Neural cell (in vitro differentiated cells): ENCODE results near the gene SOHLH1. TPM values are rescaled to one million over a fixed set of nuclear protein-coding genes. Genes with fewer than 3 reads are reported as not detected.

Source experiments
- H2AFZ ChIP-seq: fragments of 200-600, 300-800 bp; sonication (generic), shearing (Covaris generic); 2 replicates; pipeline ENCODE4 v1.6.0; 2014; ENCODE audit warnings: low read depth, mild to moderate bottlenecking, antibody characterized with exemption, low read length, moderate library complexity
- H3F3A ChIP-seq: fragments of 200-600 bp; shearing (Covaris generic); 2 replicates; pipeline ENCODE4 v1.6.1; 2016; ENCODE audit warnings: mild to moderate bottlenecking, moderate library complexity, mixed read lengths, antibody characterized with exemption, low read length; ENCODE audit not compliant: insufficient read depth, poor library complexity, severe bottlenecking
- H3K27ac ChIP-seq: fragments of 200-600, 300-800 bp; sonication (generic), shearing (Covaris generic); 2 replicates; pipeline ENCODE4 v1.5.1; 2014; ENCODE audit warnings: mild to moderate bottlenecking, low read length, moderate library complexity
- H3K27me3 ChIP-seq: fragments of 300-800, 200-600 bp; sonication (generic), shearing (Covaris generic); 2 replicates; pipeline ENCODE4 v1.6.0; 2014; ENCODE audit warnings: mild to moderate bottlenecking, low read depth, low read length, moderate library complexity; ENCODE audit not compliant: insufficient read depth
- H3K36me3 ChIP-seq: fragments of 300-800, 200-600 bp; sonication (generic), shearing (Covaris generic); 2 replicates; pipeline ENCODE4 v1.5.1; 2014; ENCODE audit warnings: mild to moderate bottlenecking, antibody characterized with exemption, low read length, moderate library complexity; ENCODE audit not compliant: insufficient read depth
- H3K4me2 ChIP-seq: fragments of 300-800, 200-600 bp; sonication (generic), shearing (Covaris generic); 2 replicates; pipeline ENCODE4 v1.6.0; 2014; ENCODE audit warnings: mild to moderate bottlenecking, low read length
- H3K4me3 ChIP-seq: fragments of 300-800, 200-600 bp; sonication (generic), shearing (Covaris generic); 2 replicates; pipeline ENCODE4 v1.5.1; 2014; ENCODE audit warnings: mild to moderate bottlenecking, low read length, moderate library complexity
- H3K79me2 ChIP-seq: fragments of 200-600 bp; shearing (Covaris generic); replicated peaks from 2 replicates; pipeline ENCODE4 v1.6.0; 2014; ENCODE audit warnings: mild to moderate bottlenecking, low read length, moderate library complexity; ENCODE audit not compliant: insufficient read depth
- H3K9ac ChIP-seq: fragments of 300-800, 200-600 bp; sonication (generic), shearing (Covaris generic); 2 replicates; pipeline ENCODE4 v1.6.1; 2016; ENCODE audit warnings: mild to moderate bottlenecking, low read length, mixed read lengths
- H3K9me2 ChIP-seq: fragments of 200-600 bp; shearing (Covaris generic); 2 replicates; pipeline ENCODE4 v1.6.1; 2016; ENCODE audit warnings: mild to moderate bottlenecking, low read length, mixed read lengths; ENCODE audit not compliant: insufficient read depth
- H3K9me3 ChIP-seq: fragments of 200-600, 300-800 bp; sonication (generic), shearing (Covaris generic); 2 replicates; pipeline ENCODE4 v1.6.1; 2016; ENCODE audit warnings: mild to moderate bottlenecking, mixed run types, low read length, moderate library complexity, mixed read lengths
- H4K20me1 ChIP-seq: fragments of 200-600 bp; shearing (Covaris generic); 2 replicates; pipeline ENCODE4 v1.6.1; 2016; ENCODE audit warnings: mild to moderate bottlenecking, mixed run types; ENCODE audit not compliant: insufficient read depth
- EP300 ChIP-seq: fragments of 450-650 bp; conservative IDR thresholded peaks from 2 replicates; pipeline ENCODE4 v1.6.1; 2014; ENCODE audit warnings: antibody characterized with exemption, mild to moderate bottlenecking, moderate library complexity; ENCODE audit not compliant: poor library complexity, severe bottlenecking
- EZH2 ChIP-seq: fragments of 200-600, 300-800 bp; shearing (Covaris generic), sonication (generic); IDR thresholded peaks from 2 replicates; pipeline ENCODE4 v1.6.1; 2014; ENCODE audit warnings: antibody characterized with exemption, low read length, borderline replicate concordance, mild to moderate bottlenecking; ENCODE audit not compliant: insufficient read depth, poor library complexity, severe bottlenecking
- MXI1 ChIP-seq: fragments of 450-650 bp; conservative IDR thresholded peaks from 2 replicates; pipeline ENCODE4 v1.6.1; 2014; ENCODE audit warnings: antibody characterized with exemption, mild to moderate bottlenecking; ENCODE audit not compliant: poor library complexity, severe bottlenecking
- POLR2AphosphoS5 ChIP-seq: IDR thresholded peaks from 2 replicates; pipeline ENCODE4 v1.6.1; 2012
- RAD21 ChIP-seq: fragments of 450-650 bp; conservative IDR thresholded peaks from 2 replicates; pipeline ENCODE4 v1.6.1; 2014; ENCODE audit warnings: antibody characterized with exemption, mild to moderate bottlenecking, moderate library complexity
- SMC3 ChIP-seq: fragments of 450-650 bp; conservative IDR thresholded peaks from 2 replicates; pipeline ENCODE4 v1.6.1; 2014; ENCODE audit warnings: antibody characterized with exemption, mild to moderate bottlenecking, moderate library complexity; ENCODE audit not compliant: poor library complexity
- TAF1 ChIP-seq: IDR thresholded peaks from 2 replicates; pipeline ENCODE4 v1.6.1; 2012; ENCODE audit warnings: low read depth
- polyA plus RNA-seq: library from polyadenylated mRNA; depleted of rRNA; stranded (reverse); fragments of >200 nt; gene quantifications from 2 replicates; pipeline ENCODE4 v1.2.3, GENCODE V29; 2014
- TF ChIP-seq, protein P1 (sequence below): fragments of 450-650 bp; IDR thresholded peaks from 2 replicates; pipeline ENCODE4 v1.5.1; 2014; ENCODE audit warnings: antibody characterized with exemption, mild to moderate bottlenecking, moderate library complexity; ENCODE audit not compliant: poor library complexity, severe bottlenecking
- TF ChIP-seq, protein P2 (sequence below): IDR thresholded peaks from 2 replicates; pipeline ENCODE4 v1.6.1; 2012; ENCODE audit warnings: borderline replicate concordance

The SOHLH1 gene
- polyA plus RNA-seq, 1 donor from 2014 or later: not detected

DNA sequence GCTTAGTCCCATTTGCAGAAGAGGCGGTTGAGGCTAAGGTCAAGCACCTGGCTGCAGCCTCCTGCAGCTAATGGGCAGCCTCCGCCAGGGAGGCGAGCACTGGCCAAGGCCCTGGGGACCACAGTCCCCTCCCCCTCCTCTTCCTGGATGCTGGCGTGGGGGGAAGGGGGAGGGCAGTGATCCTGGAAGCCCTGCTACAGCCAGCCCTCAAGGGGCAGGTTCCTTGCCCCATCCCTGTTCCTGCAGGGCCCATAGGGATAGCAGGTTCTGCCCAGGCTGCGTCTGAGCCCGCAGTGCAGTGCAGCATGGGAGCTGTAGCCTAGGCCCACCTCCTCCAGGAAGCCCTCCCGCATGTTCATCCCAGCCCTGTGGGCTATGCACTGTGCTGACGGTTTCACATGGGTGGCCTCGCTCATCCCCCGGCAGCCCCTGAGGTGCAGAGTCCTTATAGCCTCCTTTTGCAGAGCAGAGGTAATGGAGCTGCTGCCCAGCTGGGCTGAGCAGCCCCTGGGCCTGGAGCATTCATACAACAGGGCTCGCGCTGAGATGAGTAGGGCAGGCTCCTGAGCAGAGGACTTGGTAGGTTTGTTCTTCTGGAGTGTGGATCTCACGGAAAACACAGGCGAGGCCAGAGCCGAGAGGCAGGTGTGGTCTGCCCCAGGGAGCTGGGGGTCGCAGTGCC is 38.7 kb upstream of the SOHLH1 start:
- Histone ChIP-seq H4K20me1 (no peaks in the 10 kb centered on the region), H3K4me2 (no peak overlapping the region), H3K79me2 (no peaks in the 10 kb centered on the region), H3F3A (no peaks in the 10 kb centered on the region), H2AFZ (no peak overlapping the region), H3K9me3 (no peaks in the 10 kb centered on the region), H3K9me2 (no peaks in the 10 kb centered on the region), H3K4me3 (no peak overlapping the region), H3K27ac (no peak overlapping the region), H3K27me3 (peaks cover 16% of the 10 kb centered on the region), H3K9ac (no peak overlapping the region), H3K36me3 (no peaks in the 10 kb centered on the region)
- TF ChIP-seq TAF1: no peak
- no peak for TF ChIP-seq POLR2AphosphoS5
- no peak for TF ChIP-seq EZH2
- TF ChIP-seq RAD21: no peak
- TF ChIP-seq, protein P1, sequence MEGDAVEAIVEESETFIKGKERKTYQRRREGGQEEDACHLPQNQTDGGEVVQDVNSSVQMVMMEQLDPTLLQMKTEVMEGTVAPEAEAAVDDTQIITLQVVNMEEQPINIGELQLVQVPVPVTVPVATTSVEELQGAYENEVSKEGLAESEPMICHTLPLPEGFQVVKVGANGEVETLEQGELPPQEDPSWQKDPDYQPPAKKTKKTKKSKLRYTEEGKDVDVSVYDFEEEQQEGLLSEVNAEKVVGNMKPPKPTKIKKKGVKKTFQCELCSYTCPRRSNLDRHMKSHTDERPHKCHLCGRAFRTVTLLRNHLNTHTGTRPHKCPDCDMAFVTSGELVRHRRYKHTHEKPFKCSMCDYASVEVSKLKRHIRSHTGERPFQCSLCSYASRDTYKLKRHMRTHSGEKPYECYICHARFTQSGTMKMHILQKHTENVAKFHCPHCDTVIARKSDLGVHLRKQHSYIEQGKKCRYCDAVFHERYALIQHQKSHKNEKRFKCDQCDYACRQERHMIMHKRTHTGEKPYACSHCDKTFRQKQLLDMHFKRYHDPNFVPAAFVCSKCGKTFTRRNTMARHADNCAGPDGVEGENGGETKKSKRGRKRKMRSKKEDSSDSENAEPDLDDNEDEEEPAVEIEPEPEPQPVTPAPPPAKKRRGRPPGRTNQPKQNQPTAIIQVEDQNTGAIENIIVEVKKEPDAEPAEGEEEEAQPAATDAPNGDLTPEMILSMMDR: no peak
- no peak for TF ChIP-seq MXI1
- TF ChIP-seq SMC3: no peak

DNA sequence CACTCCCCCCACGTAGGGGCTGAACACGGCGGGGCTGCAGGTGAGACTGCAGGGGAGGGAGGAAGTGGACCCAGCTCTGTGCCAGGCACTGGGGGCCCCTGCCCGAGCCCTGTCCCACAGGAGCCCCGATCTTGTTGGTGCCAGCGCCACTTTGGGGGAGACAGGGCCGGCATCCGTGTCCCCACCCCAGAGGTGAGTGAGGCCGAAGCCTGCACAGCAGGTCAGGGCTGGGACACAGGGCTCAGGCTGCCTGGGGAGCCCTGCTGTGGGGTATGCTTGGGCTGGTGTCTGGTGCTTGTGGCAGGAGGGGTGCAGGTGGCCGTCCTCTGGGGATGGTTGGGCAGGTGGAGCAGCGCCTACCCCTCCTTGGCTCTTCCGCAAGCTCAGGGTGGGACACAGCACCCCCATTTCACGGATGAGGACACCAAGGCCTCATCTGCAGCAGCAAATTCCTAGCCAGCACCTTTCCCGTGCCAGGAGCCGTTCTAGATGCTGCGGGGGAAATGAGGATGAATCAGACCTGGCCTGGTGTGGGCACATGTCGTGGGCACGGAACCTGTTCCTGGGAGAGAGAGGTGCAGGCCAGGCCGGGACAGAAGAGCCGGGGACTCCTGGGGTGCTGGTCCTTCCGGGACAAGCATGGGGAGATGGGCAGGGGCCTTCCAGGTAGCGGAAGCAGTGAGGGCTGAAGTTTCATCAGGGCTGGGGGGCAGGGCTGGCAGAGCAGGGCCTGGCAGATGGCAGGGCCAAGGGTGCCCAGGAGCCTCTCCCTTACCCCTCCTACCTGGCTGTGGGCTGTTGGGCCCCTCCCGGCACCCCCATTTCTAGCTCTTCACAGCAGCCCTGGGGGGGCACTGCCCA is 37.9 kb upstream of the SOHLH1 start:
- no peak overlapping the region for H2AFZ ChIP-seq
- TF ChIP-seq, protein P1: no peak
- TF ChIP-seq EP300 (no peak), SMC3 (no peak), POLR2AphosphoS5 (no peak), RAD21 (no peak), TAF1 (no peak), MXI1 (no peak), EZH2 (no peak)
- TF ChIP-seq, protein P2, sequence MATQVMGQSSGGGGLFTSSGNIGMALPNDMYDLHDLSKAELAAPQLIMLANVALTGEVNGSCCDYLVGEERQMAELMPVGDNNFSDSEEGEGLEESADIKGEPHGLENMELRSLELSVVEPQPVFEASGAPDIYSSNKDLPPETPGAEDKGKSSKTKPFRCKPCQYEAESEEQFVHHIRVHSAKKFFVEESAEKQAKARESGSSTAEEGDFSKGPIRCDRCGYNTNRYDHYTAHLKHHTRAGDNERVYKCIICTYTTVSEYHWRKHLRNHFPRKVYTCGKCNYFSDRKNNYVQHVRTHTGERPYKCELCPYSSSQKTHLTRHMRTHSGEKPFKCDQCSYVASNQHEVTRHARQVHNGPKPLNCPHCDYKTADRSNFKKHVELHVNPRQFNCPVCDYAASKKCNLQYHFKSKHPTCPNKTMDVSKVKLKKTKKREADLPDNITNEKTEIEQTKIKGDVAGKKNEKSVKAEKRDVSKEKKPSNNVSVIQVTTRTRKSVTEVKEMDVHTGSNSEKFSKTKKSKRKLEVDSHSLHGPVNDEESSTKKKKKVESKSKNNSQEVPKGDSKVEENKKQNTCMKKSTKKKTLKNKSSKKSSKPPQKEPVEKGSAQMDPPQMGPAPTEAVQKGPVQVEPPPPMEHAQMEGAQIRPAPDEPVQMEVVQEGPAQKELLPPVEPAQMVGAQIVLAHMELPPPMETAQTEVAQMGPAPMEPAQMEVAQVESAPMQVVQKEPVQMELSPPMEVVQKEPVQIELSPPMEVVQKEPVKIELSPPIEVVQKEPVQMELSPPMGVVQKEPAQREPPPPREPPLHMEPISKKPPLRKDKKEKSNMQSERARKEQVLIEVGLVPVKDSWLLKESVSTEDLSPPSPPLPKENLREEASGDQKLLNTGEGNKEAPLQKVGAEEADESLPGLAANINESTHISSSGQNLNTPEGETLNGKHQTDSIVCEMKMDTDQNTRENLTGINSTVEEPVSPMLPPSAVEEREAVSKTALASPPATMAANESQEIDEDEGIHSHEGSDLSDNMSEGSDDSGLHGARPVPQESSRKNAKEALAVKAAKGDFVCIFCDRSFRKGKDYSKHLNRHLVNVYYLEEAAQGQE: no peak
- no peaks in the 10 kb centered on the region for H3K36me3 ChIP-seq
- no peak overlapping the region for H3K4me2 ChIP-seq
- no peaks in the 10 kb centered on the region for H3K79me2 ChIP-seq
- no peak overlapping the region for H3K4me3 ChIP-seq
- no peaks in the 10 kb centered on the region for H3K9me3 ChIP-seq
- H3K9ac ChIP-seq: peak overlapping the region; percentile 5
- no peaks in the 10 kb centered on the region for H4K20me1 ChIP-seq
- peaks cover 16% of the 10 kb centered on the region for H3K27me3 ChIP-seq
- H3K9me2 ChIP-seq: no peaks in the 10 kb centered on the region
- no peaks in the 10 kb centered on the region for H3F3A ChIP-seq
- H3K27ac ChIP-seq: no peak overlapping the region
